ENCODE results near the gene AGRN.
"Not testable (repeated sequence)": the region's sequence is repeated elsewhere in the genome, so short reads cannot be mapped to it uniquely, and the experiment has no call there.

The AGRN gene

DNA sequence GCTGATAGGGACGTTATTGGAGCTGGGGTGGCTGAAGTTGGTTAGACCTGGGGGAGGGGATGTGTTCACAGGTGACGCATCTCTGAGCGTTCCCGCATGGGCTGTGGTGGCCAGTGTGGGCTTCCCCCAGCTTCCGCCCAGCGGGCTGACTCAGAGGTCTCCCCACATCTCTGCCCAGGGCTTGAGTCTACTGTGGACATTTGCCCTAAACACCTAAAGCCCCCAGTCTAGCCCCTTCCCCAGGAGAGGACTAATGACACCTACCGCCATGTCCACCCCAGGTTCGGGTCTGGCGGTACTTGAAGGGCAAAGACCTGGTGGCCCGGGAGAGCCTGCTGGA is 2.0 kb downstream of the AGRN start:
- DNase-seq, result no peak

DNA sequence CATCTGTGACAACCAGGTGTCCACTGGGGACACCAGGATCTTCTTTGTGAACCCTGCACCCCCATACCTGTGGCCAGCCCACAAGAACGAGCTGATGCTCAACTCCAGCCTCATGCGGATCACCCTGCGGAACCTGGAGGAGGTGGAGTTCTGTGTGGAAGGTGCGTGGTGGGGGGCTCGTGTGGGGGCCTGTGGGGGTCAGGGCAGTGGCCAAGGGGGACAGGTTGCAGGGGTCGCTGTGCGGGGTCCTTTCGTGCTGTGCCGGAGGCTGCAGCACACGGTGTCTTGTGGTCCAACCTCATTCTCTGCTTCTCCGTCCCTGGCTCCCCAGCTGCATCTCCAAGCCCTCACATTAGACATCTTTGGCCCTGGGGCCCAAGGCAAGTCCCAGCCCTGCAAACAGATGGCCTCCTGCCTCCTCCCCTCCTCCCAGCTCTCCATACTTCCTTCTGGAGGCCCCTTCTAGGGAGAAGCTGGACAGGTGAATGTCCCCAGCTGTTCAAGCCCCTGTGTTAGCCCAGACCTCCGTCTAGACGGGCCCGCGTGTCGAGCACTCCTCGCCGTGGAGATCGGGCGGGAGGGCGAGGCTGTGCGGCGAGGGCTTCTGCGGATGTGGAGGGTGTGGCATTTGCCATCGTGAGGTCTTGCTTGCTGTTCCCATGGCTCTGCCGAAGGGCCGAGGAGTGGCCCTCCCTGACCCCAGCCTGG is 2.5 kb downstream of the AGRN start:
- DNase-seq, result no peak

DNA sequence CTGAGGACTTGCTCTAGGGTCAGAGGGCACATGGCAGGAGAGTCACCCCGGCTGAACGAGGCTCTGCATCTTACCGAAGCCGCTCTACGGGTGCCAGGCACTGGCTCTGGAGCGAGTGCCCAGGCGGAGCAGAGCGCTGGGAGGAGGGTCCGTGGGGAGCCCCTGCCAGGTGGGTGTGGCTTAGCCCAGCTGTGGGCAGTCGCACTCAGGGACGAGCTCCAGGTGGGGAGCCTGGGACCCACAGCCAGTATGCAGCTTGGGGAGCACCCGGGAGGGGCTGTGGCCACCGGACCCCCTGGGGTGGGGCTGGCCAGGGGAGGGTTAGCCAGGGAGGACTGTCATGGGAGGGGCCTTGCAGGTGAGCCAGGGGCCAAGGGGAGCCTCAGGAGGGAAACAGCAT is 3.8 kb downstream of the AGRN start:
- no peak for DNase-seq

DNA sequence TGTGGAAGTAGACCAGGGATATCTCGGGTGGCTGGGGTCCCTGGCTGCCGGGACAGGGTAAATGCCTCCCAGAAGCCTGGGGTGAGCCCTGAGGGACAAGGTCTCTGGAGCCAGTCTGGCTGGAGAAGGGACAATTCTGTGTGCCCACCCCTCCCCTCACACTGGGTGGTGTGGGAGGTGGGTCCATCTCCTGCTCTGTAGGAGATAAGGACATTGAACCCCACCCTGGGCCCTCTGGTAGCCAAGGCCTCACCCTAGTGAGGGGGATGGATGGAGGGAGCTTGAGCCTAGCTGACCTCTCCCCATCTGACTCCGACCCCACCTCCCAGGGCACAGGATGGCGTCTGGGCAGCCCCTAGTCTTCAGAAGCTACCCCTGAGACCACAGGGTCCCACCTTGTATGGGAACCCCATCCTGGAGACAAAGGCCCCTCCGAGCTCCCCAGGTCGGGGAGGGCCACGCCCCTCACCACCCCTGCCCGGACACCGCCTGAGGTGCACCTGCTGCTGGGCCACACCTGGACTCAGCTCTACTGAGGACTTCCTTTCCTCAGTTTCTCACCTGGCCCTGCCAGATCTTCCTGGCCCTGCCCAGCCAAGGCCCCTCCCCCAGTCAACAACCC is 4.3 kb downstream of the AGRN start:
- DNase-seq, result no peak

DNA sequence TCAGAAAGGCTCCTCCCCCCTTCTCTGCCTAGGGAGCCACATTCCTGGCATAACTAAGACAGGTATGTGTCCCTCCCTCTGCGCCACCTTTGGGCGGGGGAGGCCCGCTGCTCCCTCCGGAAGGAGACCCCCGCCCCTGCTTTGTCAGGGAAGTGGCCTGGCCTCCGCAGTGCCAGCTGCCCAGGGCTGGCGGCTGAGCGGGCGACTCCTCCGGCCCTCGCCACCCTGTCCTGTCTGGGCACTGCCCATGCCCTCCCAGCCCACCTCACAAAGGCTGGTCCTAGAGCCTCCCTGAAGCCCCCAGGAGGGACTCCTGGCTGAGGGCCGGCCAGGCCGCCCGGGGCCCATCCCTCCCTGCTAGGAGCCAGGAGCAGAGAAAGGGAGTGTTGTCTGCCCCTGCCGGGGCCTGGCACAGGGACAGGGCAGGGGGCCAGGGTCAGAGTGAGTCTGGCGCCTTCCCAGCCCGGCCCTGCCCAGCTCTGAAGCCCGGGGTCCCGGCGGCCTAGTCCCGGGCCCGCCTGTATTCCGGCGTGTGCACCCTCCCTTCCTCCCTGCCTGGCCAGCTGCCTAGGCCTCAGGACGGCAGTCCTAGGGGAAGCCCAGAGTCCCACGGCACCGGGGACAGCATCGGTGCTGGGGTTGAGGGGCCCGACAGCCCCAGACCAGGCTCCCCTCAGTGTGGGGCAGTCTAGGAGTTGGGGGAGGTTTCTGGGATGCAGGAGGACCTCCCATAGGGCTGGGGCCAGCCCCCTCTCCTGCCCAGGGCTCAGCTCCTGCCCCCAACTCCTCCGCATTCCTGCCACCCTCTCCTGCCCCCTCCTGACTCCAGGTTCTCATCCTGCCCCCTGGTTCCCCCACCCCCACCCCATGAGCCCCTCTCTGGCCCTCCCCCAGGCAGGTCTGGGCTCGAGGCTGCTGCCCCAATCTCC is 5.1 kb downstream of the AGRN start:
- no peak for DNase-seq

DNA sequence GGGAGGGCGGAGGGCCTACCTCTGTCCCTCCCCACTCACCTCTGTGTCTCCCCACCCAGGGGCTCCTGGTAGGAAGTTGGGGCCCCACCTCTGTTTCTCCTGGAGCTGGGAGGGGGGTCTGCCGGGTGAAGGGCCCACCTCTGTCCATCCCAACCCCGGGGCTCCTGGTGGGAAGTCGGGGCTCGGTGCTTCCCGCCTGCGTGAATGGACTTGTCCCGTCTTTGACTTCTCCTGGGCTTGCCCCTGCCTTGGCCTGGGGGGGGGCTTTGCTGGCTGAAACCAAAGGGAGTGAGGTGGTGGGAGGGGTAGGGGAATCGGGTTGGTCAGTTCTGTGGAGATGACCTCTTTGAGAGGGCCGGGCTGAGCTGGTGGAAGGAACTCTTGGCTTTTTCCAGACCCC is 5.8 kb downstream of the AGRN start:
- no peak for DNase-seq

DNA sequence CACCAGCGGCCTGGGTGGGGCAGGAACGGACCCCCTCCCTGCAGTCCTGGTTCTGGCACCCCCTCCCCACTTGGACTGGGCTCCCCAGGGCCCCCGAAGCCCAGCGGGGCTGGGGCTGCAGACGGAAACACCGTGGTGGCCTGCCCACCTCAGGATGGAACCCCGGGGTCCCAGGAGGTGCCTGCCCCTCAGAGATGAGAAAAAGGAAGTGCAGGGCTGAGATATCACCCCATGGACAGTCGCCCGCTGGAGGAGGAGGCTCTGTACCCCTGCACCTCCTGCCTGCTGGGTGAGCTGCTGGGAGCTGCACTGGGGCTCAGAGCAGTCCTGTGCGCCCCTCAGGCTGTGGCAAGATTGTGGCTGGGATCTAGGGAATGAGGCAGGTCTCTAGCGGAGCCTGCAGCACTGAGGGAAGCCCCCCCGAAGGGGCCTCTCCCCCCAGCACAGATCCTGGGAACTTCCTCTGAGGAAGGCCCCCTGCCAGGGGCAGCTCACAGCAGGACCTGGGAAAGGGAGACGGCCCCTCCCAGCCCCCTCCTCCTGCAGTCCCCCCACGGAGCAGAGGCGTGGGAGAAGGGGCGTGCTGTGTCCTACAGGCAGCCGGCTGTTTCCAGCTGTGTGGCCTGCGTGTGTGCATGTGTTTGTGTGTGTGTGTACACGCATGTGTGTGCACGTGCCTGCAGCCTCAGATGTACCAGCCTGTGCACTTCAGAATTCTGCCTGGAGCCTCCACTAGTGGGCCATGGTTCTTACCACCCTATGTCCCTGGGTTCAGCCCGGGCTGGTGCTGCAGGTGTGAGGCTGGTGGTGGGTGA is 6.9 kb downstream of the AGRN start:
- DNase-seq, result no peak

DNA sequence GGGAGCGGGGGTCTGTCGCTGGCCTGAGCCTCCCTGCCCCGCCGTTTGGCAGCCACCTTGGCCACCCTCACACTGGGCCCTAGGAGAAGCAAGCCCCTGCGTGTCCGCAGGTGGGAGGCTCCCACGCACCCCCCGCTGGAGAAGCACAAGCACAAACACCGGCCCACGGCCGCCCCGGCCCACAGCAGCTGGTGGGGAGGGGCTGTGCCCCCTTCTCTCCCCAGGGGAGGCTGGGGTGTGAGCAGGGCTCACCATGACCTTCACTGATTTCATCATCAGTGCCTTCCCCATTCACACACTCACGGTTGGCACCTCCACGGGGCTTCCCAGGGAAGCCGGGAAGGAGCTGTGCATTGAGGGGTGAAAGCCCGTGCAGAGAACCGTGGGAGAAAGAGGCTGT is 7.9 kb downstream of the AGRN start:
- no peak for DNase-seq

DNA sequence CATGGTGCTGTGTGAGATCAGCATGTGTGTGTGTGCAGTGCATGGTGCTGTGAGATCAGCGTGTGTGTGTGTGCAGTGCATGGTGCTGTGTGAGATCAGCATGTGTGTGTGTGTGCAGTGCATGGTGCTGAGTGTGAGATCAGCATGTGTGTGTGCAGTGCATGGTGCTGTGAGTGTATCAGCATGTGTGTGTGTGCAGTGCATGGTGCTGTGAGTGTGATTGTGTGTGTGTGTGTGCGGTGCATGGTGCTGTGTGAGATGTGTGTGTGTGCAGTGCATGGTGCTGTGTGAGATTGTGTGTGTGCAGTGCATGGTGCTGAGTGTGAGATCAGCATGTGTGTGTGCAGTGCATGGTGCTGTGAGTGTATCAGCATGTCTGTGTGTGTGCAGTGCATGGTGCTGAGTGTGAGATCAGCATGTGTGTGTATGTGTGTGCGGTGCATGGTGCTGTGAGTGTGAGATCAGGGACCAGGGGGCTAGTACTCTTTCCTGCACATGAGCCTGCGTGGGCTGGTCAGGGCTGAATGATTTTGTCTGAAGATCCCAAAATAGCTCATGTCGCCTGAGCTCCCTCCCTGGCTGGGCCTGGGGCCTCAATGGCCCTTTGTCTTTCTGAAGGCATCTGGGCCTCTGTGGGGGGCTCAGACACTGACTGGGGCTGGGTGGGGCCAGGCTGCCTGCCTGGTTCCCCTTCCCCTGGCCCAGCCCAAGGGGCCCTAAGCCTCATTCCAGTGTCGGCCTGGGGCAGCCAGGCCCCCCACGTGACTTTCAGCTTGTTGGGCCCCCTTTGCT is 11.1 kb downstream of the AGRN start:
- DNase-seq, result not testable (repeated sequence)

DNA sequence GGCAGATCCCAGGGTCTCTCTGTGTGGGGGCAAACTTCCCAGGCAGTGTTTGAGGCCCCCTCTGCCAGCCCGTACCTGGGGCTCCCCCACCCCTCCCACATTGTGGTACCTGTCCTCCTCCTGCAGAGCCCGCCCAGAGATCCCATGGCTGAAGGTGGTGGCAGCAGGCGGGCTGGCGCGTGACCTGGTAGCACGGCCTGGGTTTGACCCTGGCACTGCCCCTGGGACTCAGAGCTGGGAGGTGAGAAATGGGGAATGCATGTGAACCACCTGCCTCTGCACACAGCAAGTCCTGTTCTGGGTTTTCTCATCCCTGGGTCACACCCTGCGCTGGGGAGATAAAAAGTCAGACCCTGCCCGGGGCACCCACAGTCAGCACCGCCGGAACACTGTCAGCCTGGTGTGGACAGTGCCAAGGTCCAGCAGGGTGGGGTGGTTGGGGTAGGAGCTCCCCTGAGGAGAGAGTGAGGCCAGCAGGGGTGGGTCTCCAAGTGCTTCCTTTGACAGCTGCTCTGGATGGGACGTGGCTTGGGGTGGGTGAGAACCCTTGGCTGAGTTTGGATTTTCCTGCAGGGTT is 11.8 kb downstream of the AGRN start:
- no peak for DNase-seq

DNA sequence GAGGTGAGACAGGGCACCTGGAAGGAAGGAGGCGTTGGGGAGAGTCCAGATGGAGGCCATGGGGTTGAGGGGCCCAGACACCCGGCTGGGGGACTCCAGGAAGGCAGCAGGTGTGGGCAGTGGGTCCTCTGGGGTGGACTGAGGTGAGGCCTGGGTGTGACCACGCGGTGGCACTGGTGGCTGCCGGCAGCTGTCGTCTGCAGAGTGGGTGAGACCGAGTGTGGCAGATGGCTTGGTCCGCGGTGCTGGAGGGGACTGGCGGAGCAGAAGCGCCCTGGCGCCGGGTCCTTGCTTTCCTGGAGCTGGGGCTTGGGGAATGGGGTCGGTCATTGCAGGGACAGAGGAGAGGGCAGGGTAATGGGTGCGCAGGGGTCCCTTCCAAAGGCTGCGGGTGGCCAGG is 12.5 kb downstream of the AGRN start:
- no peak for DNase-seq

DNA sequence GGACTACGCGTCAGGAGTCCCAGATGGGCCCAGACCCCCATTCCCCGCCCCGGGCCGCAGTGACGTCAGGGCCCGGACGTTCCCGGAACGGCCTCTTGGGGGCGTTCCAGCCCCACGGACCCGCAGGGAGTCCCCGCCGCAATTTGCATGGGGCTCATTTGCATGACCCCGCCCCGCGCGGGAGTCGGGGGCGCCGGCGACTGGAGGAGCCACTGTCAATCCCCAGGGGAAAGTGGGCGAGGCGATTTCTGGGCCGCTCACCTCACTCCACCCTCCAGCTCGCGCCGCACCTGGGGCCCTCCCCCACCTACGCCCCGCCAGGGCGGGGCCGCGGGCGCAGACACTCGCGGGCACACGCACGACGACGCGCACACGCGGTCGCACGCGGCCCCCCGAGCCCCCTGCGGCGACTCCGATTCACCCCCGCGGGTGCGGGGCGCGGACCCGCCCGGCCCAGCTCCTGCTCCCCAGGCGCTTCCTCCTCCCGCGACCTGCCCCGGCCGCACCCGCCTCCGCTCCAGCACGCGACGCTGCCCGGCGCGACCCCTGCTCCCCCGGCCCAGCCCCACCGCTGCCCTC is 13.2 kb downstream of the AGRN start:
- DNase-seq, result peak; percentile 95

DNA sequence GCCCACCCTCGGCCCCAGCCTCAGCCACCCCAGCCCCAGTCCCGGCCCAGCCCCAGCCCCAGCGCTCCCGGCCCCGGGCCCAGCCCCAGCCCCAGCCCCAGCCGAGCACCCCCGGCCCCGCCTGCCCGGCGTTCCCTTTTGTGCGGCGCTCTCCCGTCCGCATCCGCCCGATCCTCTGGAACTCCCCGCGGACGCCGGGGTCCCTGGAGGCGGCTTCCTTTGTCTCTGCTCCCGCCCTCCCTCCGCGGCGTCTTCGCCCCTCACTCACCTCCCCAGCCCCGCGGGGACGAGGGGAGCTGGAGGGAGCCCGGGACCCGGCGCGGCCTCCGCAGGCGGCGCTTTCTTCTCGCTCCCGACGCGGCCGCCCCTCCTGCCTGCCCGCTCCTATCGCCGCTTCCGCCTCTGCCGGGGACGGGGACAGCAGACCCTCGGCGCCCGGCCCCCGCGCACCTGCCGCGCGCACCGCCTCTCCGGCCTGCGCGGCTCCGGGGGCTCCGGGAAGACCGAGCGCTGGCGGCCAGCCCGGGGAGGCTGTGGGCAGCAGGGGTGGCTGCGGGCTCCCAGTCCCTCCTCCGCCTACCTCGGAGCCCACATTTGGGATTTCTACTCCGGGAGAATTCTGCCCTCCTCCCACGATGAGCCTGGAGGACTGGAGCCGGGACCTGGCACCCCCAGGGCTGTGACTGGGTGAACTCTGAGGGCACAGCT is 14.0 kb downstream of the AGRN start:
- no peak for DNase-seq

DNA sequence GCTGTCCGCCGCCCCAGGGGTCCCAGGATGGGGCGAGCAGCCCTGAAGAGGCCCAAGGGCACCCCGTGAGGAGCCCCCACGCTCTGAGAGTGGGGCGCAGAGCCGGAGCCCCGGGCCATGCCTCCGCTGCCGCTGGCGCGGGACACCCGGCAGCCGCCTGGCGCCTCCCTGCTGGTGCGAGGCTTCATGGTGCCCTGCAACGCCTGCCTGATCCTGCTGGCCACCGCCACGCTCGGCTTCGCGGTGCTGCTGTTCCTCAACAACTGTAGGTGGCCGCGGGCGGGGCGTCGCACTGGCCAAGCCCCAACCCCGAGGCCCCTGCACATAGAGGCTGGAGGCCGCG is 14.5 kb downstream of the AGRN start:
- no peak for DNase-seq

DNA sequence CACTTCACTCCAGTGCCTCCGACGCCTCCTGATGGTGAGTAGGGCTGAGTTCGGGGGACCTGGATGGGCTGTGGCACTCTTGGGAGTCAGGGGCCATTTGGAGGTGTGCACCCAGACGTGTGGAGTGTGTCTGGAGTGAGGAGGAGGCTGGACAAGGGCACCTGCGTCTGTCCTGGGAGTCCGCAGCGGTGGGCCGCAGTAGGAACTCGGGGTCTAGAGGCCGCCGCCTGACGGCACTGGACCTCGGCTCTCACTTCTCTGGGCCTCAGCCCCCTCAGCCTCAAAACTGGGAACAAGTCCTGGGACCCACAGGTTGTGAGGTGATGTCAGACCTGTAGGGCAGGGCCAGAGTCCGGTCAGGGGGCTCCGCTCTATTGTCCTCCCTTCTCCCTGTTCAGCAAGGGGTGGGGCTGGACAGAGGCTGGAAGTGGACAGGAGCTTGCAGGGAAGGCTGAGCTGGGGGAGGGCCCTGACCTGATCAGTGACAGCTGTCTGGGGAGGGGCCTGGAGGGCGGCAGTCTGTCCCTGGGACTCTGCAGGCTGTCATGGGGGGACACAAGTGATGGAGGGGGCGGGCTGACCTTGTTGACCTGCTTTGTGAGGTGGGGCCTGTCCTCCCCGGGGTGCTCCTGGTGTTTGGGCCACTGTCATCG is 15.5 kb downstream of the AGRN start:
- DNase-seq, result no peak

DNA sequence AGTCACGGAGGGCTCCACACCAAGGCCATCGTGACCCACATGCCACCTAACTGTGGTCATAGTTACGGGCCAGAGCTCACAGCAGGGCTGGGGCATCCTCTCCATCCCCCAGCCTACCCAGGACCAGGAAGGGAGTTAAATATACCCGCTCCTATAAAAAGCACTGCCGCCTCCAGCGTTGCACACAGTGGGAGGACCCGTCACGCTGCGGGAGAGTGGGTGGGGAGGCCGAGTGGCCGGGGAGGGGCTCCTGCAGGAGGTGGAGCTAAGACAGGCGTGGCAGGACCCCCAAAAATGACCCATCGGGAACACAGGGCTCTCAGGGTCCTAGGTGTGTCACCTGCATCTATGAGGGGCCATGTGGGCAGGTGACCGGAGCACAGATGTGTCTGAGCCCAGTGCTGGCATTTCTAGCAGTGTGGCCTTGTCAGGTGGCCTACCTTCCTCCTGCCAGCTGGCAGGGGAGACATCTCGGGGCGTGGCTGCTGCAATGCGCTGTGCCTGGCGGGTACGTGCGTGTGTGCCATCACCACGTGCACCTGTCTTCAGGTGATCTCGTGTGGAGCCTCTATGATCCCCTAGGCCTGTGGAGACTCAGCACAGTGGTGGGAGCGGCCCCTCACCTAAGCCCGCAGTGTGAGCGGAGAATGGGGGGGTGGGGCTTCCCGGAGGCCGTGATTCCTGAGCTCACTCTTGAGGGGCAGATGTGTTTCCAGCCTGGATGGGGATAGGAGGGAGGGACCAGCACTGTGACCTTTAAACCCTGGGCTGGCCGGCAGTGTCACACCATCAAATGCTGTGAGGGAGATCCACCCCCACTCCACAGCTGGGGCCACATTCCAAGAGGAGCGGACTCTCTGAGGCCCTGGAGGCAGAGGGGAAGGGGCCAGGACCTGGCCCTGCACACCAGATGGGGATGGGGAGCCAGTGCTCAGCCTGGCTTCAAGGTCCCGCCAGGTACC is 17.7 kb downstream of the AGRN start:
- no peak for DNase-seq

DNA sequence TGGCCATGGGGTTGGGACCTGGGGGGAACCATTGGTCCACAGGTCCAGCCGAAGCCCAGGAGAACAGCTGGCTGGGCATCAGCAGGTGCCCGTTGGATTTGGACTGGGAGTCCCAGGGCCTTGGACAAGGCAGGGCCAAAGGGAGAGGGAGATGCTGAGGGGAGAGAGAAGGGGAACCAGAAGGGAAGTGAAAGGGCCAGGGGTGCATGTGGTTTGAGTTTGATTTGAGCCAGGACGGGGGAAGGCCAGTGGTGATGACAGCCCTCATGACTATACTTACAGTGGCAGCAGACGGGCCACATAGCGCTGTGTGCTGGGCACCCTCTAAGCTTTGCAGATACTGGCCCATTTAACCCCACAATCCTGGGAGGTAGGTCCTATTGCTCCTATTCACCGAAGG is 18.8 kb downstream of the AGRN start:
- DNase-seq, result no peak

DNA sequence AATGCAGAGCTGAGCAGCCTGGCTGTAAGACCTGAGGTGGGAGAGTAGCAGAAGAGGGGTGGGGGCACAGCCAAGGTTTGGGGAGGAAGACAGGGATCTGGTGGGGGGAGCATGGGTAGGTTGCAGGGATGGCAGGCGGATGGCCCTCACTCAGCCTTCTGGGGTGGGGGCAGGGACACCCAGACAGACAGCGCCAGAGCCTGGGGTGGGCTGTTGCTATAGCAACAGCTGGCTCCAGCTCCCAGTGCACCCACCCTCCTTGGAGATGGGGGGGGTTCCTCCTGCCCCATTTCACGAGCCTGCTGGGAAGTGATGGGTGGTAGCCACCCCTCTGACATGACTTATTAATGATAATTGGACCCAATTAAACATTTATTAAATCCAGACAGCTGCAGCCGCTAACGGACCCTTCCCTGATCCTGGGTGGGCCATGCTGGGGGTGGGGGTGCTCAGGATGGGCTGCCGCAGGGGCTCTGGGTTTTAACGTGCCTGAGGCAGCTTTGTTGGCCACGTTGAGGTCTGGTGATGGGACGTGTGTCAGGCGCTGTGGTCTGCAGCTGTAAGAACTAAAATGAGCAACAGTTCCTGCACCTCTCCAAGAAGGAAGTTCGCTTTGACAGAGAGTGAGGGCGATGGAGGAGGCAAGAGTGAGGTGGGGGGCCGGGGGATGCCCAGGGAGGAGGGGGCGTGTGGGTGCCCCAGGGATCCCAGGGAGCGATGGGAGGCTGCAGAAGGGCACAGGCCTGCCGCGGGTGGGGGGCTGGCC is 19.4 kb downstream of the AGRN start:
- no peak for DNase-seq

Measured in activated effector memory CD4-positive, alpha-beta T cell treated with anti-CD3 and anti-CD28 coated beads, Interleukin-2, amount 50 U/mL, for 16 hours (primary cell).